Gastrocnemius medialis (tissue), 4 donors: ENCODE results near the gene GRIK4.

ENCODE experiments used
- POLR2A ChIP-seq, 2 donors: fragments of 450-650 bp; IDR thresholded peaks; one replicate each; pipeline ENCODE4 v1.6.1; 2017; ENCODE audit warnings: antibody characterized with exemption in 2 of 2, mild to moderate bottlenecking in 2 of 2, moderate library complexity in 2 of 2
- TF ChIP-seq, protein P1 (sequence below), 5 experiments: fragments of 450-650 bp in 3 of 5; fragments of 200-600 bp in 2 of 5; sonication (generic) in 2 of 5; IDR thresholded peaks in 4 of 5; conservative IDR thresholded peaks in 1 of 5; 1 replicate in 4 of 5; 2 replicates in 1 of 5; pipeline ENCODE4 v1.5.1; 2016 to 2019; ENCODE audit warnings: antibody characterized with exemption in 5 of 5, mild to moderate bottlenecking in 3 of 5, moderate library complexity in 3 of 5

DNA sequence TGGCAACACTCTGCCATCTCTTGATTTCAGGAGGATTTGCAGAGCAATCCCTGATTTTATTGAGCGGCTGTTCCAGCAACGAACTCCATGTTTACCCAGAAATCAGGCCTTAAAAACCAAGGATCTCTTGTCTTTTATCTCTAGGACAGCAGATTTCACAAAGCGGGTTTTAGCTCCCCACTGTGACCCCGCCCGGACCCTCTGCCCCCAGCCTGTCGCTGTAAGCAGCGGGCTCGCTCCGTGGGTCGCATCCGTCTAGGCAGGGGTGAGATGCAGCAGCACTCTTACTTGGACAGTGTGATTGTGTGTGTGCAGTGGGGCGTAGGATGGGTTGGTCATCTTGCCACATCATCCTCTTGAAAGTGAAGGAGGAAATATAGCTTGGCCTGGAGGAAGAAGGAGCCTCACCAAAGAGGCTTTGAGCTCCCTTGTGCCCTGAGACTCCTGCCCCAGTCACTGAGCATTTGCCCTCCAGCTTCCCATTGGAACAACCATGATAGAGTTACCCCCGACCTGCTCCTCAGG, 323.2 kb downstream of the GRIK4 start:
- TF ChIP-seq, protein P1, sequence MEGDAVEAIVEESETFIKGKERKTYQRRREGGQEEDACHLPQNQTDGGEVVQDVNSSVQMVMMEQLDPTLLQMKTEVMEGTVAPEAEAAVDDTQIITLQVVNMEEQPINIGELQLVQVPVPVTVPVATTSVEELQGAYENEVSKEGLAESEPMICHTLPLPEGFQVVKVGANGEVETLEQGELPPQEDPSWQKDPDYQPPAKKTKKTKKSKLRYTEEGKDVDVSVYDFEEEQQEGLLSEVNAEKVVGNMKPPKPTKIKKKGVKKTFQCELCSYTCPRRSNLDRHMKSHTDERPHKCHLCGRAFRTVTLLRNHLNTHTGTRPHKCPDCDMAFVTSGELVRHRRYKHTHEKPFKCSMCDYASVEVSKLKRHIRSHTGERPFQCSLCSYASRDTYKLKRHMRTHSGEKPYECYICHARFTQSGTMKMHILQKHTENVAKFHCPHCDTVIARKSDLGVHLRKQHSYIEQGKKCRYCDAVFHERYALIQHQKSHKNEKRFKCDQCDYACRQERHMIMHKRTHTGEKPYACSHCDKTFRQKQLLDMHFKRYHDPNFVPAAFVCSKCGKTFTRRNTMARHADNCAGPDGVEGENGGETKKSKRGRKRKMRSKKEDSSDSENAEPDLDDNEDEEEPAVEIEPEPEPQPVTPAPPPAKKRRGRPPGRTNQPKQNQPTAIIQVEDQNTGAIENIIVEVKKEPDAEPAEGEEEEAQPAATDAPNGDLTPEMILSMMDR (IDR thresholded peaks at IDR 0.05 in 4 of 5, conservative IDR thresholded peaks at IDR 0.05 in 1 of 5) = no peak
- TF ChIP-seq POLR2A (IDR thresholded peaks at IDR 0.05) = no peak
